B cell (primary cell): ENCODE data around the gene SLC30A3. TPM values are rescaled to one million over a fixed set of nuclear protein-coding genes. Genes with fewer than 3 reads are reported as not detected.

Source experiments
- ATAC-seq: fragments of 200-7000 bp; cut with Tn5 transposase; one replicate; pipeline ENCODE4 v1.10.0; 2021; ENCODE audit warnings: low read depth, mild to moderate bottlenecking, moderate number of reproducible peaks, moderate library complexity
- CTCF ChIA-PET: fragments of 350-600 bp; sonication (Branson Sonifier 250); formaldehyde crosslinking; loops from one replicate; lab custom pipeline; 2021; ENCODE audit warnings: antibody characterized with exemption, inconsistent platforms; lab: Charles Lee
- POLR2A ChIA-PET: fragments of 350-600 bp; sonication (Branson Sonifier 250); formaldehyde crosslinking; loops from one replicate; lab custom pipeline; 2021; ENCODE audit warnings: antibody characterized with exemption; lab: Charles Lee
- DNase-seq: peaks from one replicate; pipeline ENCODE4 v3.0.0; 2013
- H2AFZ ChIP-seq: 2 replicates; pipeline ENCODE4 v1.6.1; 2012; ENCODE audit warnings: mild to moderate bottlenecking, low read depth, low read length; ENCODE audit not compliant: insufficient read depth, poor library complexity, severe bottlenecking
- H3K27ac ChIP-seq, 2 donors: 1 replicate in 1 of 2; 2 replicates in 1 of 2; pipeline ENCODE4 v1.5.1; 2012 to 2013; ENCODE audit warnings: low read length in 2 of 2, mild to moderate bottlenecking in 2 of 2, moderate library complexity in 1 of 2
- H3K27me3 ChIP-seq, 4 experiments: fragments of 200-600 bp in 1 of 4; sonication (generic) in 1 of 4; replicated peaks in 1 of 4; 1 replicate in 2 of 4; 2 replicates in 2 of 4; pipeline versions ENCODE4 v1.6.1 to v1.7.0; 2013 to 2016; ENCODE audit warnings: low read length in 3 of 4, mild to moderate bottlenecking in 2 of 4, mixed read lengths in 1 of 4, moderate library complexity in 1 of 4; ENCODE audit not compliant: insufficient read depth in 4 of 4, control insufficient read depth in 3 of 4; ENCODE audit errors: control extremely low read depth in 1 of 4
- H3K36me3 ChIP-seq, 2 experiments: replicated peaks in 1 of 2; 1 replicate in 1 of 2; 2 replicates in 1 of 2; pipeline versions ENCODE4 v1.6.1 to v1.7.1; 2013; ENCODE audit warnings: low read length in 1 of 2; ENCODE audit not compliant: insufficient read depth in 2 of 2, control insufficient read depth in 1 of 2; ENCODE audit errors: control extremely low read depth in 1 of 2, extremely low read depth in 1 of 2
- H3K4me1 ChIP-seq, 2 donors: fragments of 200-600 bp in 1 of 2; sonication (generic) in 1 of 2; 1 replicate in 1 of 2; 2 replicates in 1 of 2; pipeline versions ENCODE4 v1.5.1 to v1.6.1; 2013 to 2017; ENCODE audit warnings: low read length in 2 of 2; ENCODE audit not compliant: control insufficient read depth in 2 of 2, insufficient read depth in 2 of 2
- H3K4me2 ChIP-seq: replicated peaks from 2 replicates; pipeline ENCODE3; 2012; ENCODE audit warnings: mild to moderate bottlenecking, low read depth, low read length; ENCODE audit not compliant: poor library complexity, severe bottlenecking
- H3K4me3 ChIP-seq, 5 experiments: fragments of 200-600 bp in 1 of 5; sonication (generic) in 1 of 5; 1 replicate in 3 of 5; 2 replicates in 2 of 5; pipeline versions ENCODE4 v1.5.1 to v1.7.0; 2011 to 2016; ENCODE audit warnings: low read length in 4 of 5, mild to moderate bottlenecking in 4 of 5, low read depth in 2 of 5, control low read depth in 1 of 5, moderate library complexity in 1 of 5; ENCODE audit not compliant: insufficient read depth in 1 of 5; ENCODE audit errors: control extremely low read depth in 1 of 5, extremely low read depth in 1 of 5
- H3K79me2 ChIP-seq: fragments of 200-600 bp; sonication (generic); one replicate; pipeline ENCODE4 v1.6.0; 2016; ENCODE audit warnings: low read length; ENCODE audit not compliant: control insufficient read depth, insufficient read depth
- H3K9ac ChIP-seq: fragments of 200-600 bp; sonication (generic); 2 replicates; pipeline ENCODE4 v1.6.1; 2017; ENCODE audit warnings: mild to moderate bottlenecking, low read length, moderate library complexity
- H3K9me3 ChIP-seq, 3 donors: one replicate each; pipeline versions ENCODE4 v1.6.1 to v1.7.1; 2013; ENCODE audit warnings: low read length in 2 of 3; ENCODE audit not compliant: control insufficient read depth in 2 of 3, insufficient read depth in 1 of 3; ENCODE audit errors: control extremely low read depth in 1 of 3
- H4K20me1 ChIP-seq: 2 replicates; pipeline ENCODE4 v1.6.0; 2012; ENCODE audit warnings: mild to moderate bottlenecking, low read length; ENCODE audit not compliant: insufficient read depth, control insufficient read depth, poor library complexity, severe bottlenecking
- H3K27ac Mint-ChIP-seq: one replicate; pipeline ENCODE4 v1.8.0; 2021; ENCODE audit warnings: mixed read lengths
- H3K27me3 Mint-ChIP-seq: one replicate; pipeline ENCODE4 v1.8.0; 2021; ENCODE audit warnings: mixed read lengths
- H3K4me1 Mint-ChIP-seq: one replicate; pipeline ENCODE4 v1.8.0; 2021; ENCODE audit warnings: mixed read lengths
- H3K4me3 Mint-ChIP-seq: one replicate; pipeline ENCODE4 v1.8.0; 2021; ENCODE audit warnings: mixed read lengths
- H3K9me3 Mint-ChIP-seq: one replicate; pipeline ENCODE4 v1.8.0; 2022; ENCODE audit warnings: mixed read lengths; ENCODE audit not compliant: insufficient read depth
- CTCF ChIP-seq: fragments of 200-600 bp; IDR thresholded peaks from one replicate; pipeline ENCODE4 v1.8.0; 2022; ENCODE audit warnings: antibody characterized with exemption, mild to moderate bottlenecking
- EZH2 ChIP-seq: IDR thresholded peaks from 2 replicates; pipeline ENCODE4 v1.6.1; 2012; ENCODE audit warnings: borderline replicate concordance, low read depth, mild to moderate bottlenecking, moderate library complexity, low read length; ENCODE audit not compliant: insufficient read depth, poor library complexity, severe bottlenecking
- WGBS: methylation state at CpG from one replicate; pipeline ENCODE4 v1.1.5; 2013; ENCODE audit warnings: missing lambda C conversion rate; ENCODE audit not compliant: insufficient coverage; 5-methylcytosine and 5-hydroxymethylcytosine counted together
- intact Hi-C: fragments of 100-400 bp; cut with micrococcal nuclease; formaldehyde crosslinking; loops from one replicate; pipeline ENCODE4 v1.10.0; 2022
- polyA plus RNA-seq: library from polyadenylated mRNA; depleted of rRNA; stranded (reverse); fragments of >200 nt; gene quantifications from 2 replicates; pipeline ENCODE4 v1.2.3, GENCODE V29; 2012
- total RNA-seq, 2 donors: library from RNA; stranded (reverse); fragments of 120-200 nt in 1 of 2; gene quantifications; 1 replicate in 1 of 2; 2 replicates in 1 of 2; pipeline versions ENCODE4 v1.2.3 to v1.2.4, GENCODE V29; 2013 to 2022

Gene SLC30A3
- total and polyA plus RNA-seq, 2 donors (not counting 1 experiment from before 2014, with no cell fraction given): 0.09 TPM; not detected in 1

GRCh38 chr2:27211241-27211942 is 51.5 kb downstream of the SLC30A3 start:
- H3K36me3 ChIP-seq: peaks cover 0 to 28% of the 10 kb centered on the region in 2 experiments
- H3K4me2 ChIP-seq: peak overlapping the region; percentile 82
- H3K4me3 ChIP-seq: peak overlapping the region; percentile 9 to 100 (median 90)
- no peaks in the 10 kb centered on the region for H3K27me3 Mint-ChIP-seq
- peaks cover 27% of the 10 kb centered on the region for H3K4me1 Mint-ChIP-seq
- ChIA-PET CTCF (interaction anchor here (1.0 to 1.5 kb wide), 3 partner anchors 52 to 130 kb away, joined by 3 to 5 read pairs (median 3); no protein-coding TSS in a partner anchor), POLR2A (interaction anchor here (0.5 to 1.5 kb wide), 9 partner anchors 20 to 169 kb away, joined by 3 to 15 read pairs (median 5); partner anchors contain the start of genes ABHD1, GTF3C2, OST4 and PREB)
- no peaks in the 10 kb centered on the region for H3K27me3 ChIP-seq
- no peaks in the 10 kb centered on the region for H4K20me1 ChIP-seq
- intact Hi-C loops: loop anchor here (5.0 to 10.0 kb wide), 2 partner anchors 193 to 424 kb away; partner anchors contain the start of genes CENPA and PPM1G
- H3K9ac ChIP-seq: peak overlapping the region; percentile 99
- 5% methylated on average over 41 of the region's 48 CpGs for WGBS
- no peak for ATAC-seq
- no peaks in the 10 kb centered on the region for H3K9me3 ChIP-seq
- peaks cover 15% of the 10 kb centered on the region for H3K79me2 ChIP-seq
- peak overlapping the region; percentile 86 for H3K4me3 Mint-ChIP-seq
- no peak for DNase-seq
- peak overlapping the region; percentile 83 for H2AFZ ChIP-seq
- H3K4me1 ChIP-seq: peaks cover 13 to 14% of the 10 kb centered on the region in 2 donors
- TF ChIP-seq EZH2 (no peak), CTCF (no peak)
- H3K27ac ChIP-seq: peak overlapping the region; percentile 11 to 100
- H3K9me3 Mint-ChIP-seq: no peaks in the 10 kb centered on the region
- peak overlapping the region; percentile 83 for H3K27ac Mint-ChIP-seq
